ENCODE data around the gene NR1D1. TPM values are rescaled to one million over a fixed set of nuclear protein-coding genes. Genes with fewer than 3 reads are reported as not detected.

NR1D1 gene
- total and polyA plus RNA-seq, 2 of the 13 experiments (the other 11 are each of a cell fraction or from before 2014, with no cell fraction given): 2.1 to 2.7 TPM

- TF ChIP-seq ZNF576 (CRISPR knock-in tag; IDR thresholded peaks at IDR 0.05): no peak
- TF ChIP-seq TP53 (CRISPR knock-in tag; conservative IDR thresholded peaks at IDR 0.05): no peak
- no peak for TF ChIP-seq SAFB2 (CRISPR knock-in tag; IDR thresholded peaks at IDR 0.05; ENCODE audit: borderline replicate concordance, low read depth)
- TF ChIP-seq RAD21 (CRISPR knock-in tag; IDR thresholded peaks at IDR 0.05): no peak
- no peak; the same call in 1 of the 2 replicates for TF ChIP-seq ZNF225 (CRISPR knock-in tag; IDR thresholded peaks at IDR 0.05)
- TF ChIP-seq ZBTB20 (CRISPR knock-in tag; IDR thresholded peaks at IDR 0.05; ENCODE audit: borderline replicate concordance, low read depth): no peak
- no peak for TF ChIP-seq PPARG (CRISPR knock-in tag; conservative IDR thresholded peaks at IDR 0.05)
- TF ChIP-seq, protein P1, sequence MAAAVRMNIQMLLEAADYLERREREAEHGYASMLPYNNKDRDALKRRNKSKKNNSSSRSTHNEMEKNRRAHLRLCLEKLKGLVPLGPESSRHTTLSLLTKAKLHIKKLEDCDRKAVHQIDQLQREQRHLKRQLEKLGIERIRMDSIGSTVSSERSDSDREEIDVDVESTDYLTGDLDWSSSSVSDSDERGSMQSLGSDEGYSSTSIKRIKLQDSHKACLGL (CRISPR knock-in tag; IDR thresholded peaks at IDR 0.05): no peak
- TF ChIP-seq CREBL2 (CRISPR knock-in tag; IDR thresholded peaks at IDR 0.05; ENCODE audit: borderline replicate concordance): no peak
- TF ChIP-seq NFRKB (IDR thresholded peaks at IDR 0.05): no peak
- no peak for TF ChIP-seq U2AF1 (optimal IDR thresholded peaks at IDR 0.05; ENCODE audit: low read depth, low read length)
- no peak for TF ChIP-seq GZF1 (CRISPR knock-in tag; IDR thresholded peaks at IDR 0.05)
- no peak for TF ChIP-seq PHF21A (CRISPR knock-in tag; IDR thresholded peaks at IDR 0.05)
- no peak for TF ChIP-seq EHMT2 (IDR thresholded peaks at IDR 0.05; ENCODE audit: borderline replicate concordance, low read depth, low read length)
- peak; percentile 46; the same call in 1 of the 2 replicates for TF ChIP-seq TARDBP (CRISPR knock-in tag; IDR thresholded peaks at IDR 0.05)
- no peak; the same call in 1 of the 2 replicates for TF ChIP-seq ZNF790 (CRISPR knock-in tag; IDR thresholded peaks at IDR 0.05; ENCODE audit: borderline replicate concordance)
- TF ChIP-seq TBX2 (CRISPR knock-in tag; IDR thresholded peaks at IDR 0.05; ENCODE audit: borderline replicate concordance): no peak
- TF ChIP-seq EED (CRISPR knock-in tag; IDR thresholded peaks at IDR 0.05): no peak
- no peak for TF ChIP-seq ZNF264 (CRISPR knock-in tag; IDR thresholded peaks at IDR 0.05)
- TF ChIP-seq CREB1 (IDR thresholded peaks at IDR 0.05): peak; percentile 12; the same call in 1 of the 2 replicates
- TF ChIP-seq CREB1 (CRISPR knock-in tag; IDR thresholded peaks at IDR 0.05): peak; percentile 59
- TF ChIP-seq, protein P2, sequence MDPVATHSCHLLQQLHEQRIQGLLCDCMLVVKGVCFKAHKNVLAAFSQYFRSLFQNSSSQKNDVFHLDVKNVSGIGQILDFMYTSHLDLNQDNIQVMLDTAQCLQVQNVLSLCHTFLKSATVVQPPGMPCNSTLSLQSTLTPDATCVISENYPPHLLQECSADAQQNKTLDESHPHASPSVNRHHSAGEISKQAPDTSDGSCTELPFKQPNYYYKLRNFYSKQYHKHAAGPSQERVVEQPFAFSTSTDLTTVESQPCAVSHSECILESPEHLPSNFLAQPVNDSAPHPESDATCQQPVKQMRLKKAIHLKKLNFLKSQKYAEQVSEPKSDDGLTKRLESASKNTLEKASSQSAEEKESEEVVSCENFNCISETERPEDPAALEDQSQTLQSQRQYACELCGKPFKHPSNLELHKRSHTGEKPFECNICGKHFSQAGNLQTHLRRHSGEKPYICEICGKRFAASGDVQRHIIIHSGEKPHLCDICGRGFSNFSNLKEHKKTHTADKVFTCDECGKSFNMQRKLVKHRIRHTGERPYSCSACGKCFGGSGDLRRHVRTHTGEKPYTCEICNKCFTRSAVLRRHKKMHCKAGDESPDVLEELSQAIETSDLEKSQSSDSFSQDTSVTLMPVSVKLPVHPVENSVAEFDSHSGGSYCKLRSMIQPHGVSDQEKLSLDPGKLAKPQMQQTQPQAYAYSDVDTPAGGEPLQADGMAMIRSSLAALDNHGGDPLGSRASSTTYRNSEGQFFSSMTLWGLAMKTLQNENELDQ (CRISPR knock-in tag; IDR thresholded peaks at IDR 0.05; ENCODE audit: borderline replicate concordance): no peak
- TF ChIP-seq ZBTB8A (CRISPR knock-in tag; IDR thresholded peaks at IDR 0.05; ENCODE audit: borderline replicate concordance, low read depth): no peak
- TF ChIP-seq ZNF773 (CRISPR knock-in tag; IDR thresholded peaks at IDR 0.05; ENCODE audit: borderline replicate concordance): no peak
- TF ChIP-seq CHCHD3 (CRISPR knock-in tag; IDR thresholded peaks at IDR 0.05): 0 out of 2 replicates have a peak, but pooled peaks have one; percentile 56
- no peak for TF ChIP-seq ZNF616 (CRISPR knock-in tag; IDR thresholded peaks at IDR 0.05; ENCODE audit: low read depth)
- peak; percentile 72 for TF ChIP-seq KDM2A (CRISPR knock-in tag; IDR thresholded peaks at IDR 0.05; ENCODE audit: borderline replicate concordance, low read depth)
- TF ChIP-seq ZNF629 (CRISPR knock-in tag; conservative IDR thresholded peaks at IDR 0.05): no peak
Measured at GRCh38 chr17:40122999-40123810, 22.8 kb upstream of the NR1D1 start (continued).
